Measurements from ENCODE around the gene DPYSL3. TPM values are rescaled to one million over a fixed set of nuclear protein-coding genes. Genes with fewer than 3 reads are reported as not detected.
A peak's percentile ranks its signal among the peaks of the same experiment; 100 is the strongest.

The DPYSL3 gene
- polyA plus RNA-seq, 1 donor (not counting 4 experiments of a cell fraction or from before 2014, with no cell fraction given) = 4.8 TPM

DNA sequence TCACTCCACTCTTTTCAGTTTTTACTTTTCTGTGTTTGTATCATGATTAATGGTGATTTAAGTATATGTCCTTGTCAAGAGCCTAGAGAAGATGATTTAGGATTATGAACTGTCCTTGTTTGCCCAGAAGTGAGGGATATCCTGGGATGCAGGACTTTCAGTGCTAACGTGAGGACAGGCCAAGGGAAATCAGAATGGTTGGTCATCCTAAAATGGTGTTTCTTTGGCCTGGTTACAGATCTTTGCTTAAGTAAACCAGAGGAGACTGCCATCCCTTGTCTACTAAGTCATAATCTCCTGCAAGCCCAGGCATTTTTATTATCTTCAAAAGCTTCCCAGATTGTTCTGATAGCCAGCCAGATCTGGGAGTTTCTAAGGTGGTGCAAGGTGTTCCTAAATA is 22.3 kb upstream of the DPYSL3 start:
- H2AFZ ChIP-seq (ENCODE audit: control insufficient read depth, low read length) = peak overlapping the region; percentile 41
- H3K27ac ChIP-seq (ENCODE audit: control insufficient read depth, insufficient read depth, low read length) = no peak overlapping the region
- dilution Hi-C loops (cut with MboI; ENCODE audit: extremely low pct_ligation_motif_present, low sequenced_read_pairs) = no loop called here

DNA sequence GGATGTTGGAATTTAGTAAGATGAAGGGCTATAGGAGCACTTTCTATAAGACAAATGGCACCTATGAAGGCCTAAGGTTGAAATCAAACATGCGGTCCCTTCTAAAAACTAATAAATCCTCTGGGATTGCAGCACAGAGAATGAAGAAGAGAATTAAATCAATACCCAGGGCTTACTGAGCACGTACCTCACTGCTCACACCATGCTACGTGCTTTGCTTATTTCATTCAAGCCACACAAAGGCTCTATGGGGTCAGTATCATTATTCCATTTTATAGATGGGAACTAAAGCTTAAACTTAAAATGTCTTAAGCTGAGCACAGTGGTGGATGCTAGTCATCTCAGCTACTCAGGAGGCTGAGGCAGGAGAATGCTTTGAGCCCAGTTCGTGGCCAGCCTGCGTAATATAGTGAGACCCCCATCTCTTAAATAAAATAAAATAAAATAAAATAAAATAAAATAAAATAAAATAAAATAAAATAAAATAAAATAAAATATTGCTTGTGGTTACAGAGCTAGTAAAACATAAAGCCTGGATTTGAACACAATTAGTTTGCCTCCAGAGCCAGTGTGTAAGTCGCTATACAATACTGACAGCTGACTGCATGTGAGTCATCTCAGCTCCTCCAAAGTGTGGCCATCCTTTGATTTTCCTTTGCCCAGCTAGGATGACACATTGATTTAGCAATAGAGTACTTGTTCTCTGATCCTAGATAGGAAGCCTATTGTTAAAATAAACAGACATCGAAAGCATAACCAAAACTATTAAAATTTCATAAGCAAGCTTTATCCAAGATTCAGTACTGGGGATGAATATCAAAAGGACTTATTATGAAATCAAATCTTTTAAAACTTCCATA is 20.9 kb upstream of the DPYSL3 start:
- Histone ChIP-seq H3K79me2 (ENCODE audit: control insufficient read depth, insufficient read depth, low read length) (no peaks in the 10 kb centered on the region), H2AFZ (ENCODE audit: control insufficient read depth, low read length) (no peak overlapping the region), H3K4me2 (ENCODE audit: control insufficient read depth, extremely low read depth, insufficient read depth, low read depth, low read length) (no peak overlapping the region), H3K9me3 (ENCODE audit: control insufficient read depth, low read depth, low read length) (no peaks in the 10 kb centered on the region), H3K4me3 (ENCODE audit: control insufficient read depth in 2 of 3, extremely low read depth in 1 of 3, insufficient read depth in 2 of 3, low read depth in 1 of 3, low read length in 3 of 3) (no peak overlapping the region), H3K9ac (ENCODE audit: control insufficient read depth, extremely low read depth, insufficient read depth, low read length) (no peak overlapping the region), H3K36me3 (ENCODE audit: control insufficient read depth in 2 of 2, extremely low read depth in 1 of 2, insufficient read depth in 2 of 2, low read length in 2 of 2) (no peaks in the 10 kb centered on the region), H3K27ac (ENCODE audit: control insufficient read depth, insufficient read depth, low read length) (peak overlapping the region; percentile 13), H4K20me1 (ENCODE audit: control insufficient read depth, extremely low read depth, insufficient read depth, low read length) (no peaks in the 10 kb centered on the region), H3K4me1 (ENCODE audit: control insufficient read depth, extremely low read depth, insufficient read depth, low read length) (peaks cover 15% of the 10 kb centered on the region), H3K9me1 (ENCODE audit: control insufficient read depth, extremely low read depth, insufficient read depth, low read length) (no peaks in the 10 kb centered on the region), H3K27me3 (ENCODE audit: control insufficient read depth, extremely low read depth, insufficient read depth, low read length) (no peaks in the 10 kb centered on the region)
- DNase-seq (ENCODE audit: low read depth, low spot score) = peak; percentile 48
- peak; percentile 89 for FAIRE-seq
- TF ChIP-seq CTCF (optimal IDR thresholded peaks at IDR 0.05 in 1 of 3, IDR thresholded peaks at IDR 0.05 in 1 of 3, conservative IDR thresholded peaks at IDR 0.05 in 1 of 3; ENCODE audit: extremely low read depth in 1 of 3, insufficient read depth in 2 of 3, low read length in 3 of 3) (no peak), EZH2 (IDR thresholded peaks at IDR 0.05; ENCODE audit: low read length) (no peak)
- dilution Hi-C loops (cut with MboI; ENCODE audit: extremely low pct_ligation_motif_present, low sequenced_read_pairs) = no loop called here

More for the DNA sequence above, 22.3 kb upstream of the DPYSL3 start:
- Histone ChIP-seq H3K27me3 (ENCODE audit: control insufficient read depth, extremely low read depth, insufficient read depth, low read length) (no peaks in the 10 kb centered on the region), H3K4me3 (ENCODE audit: control insufficient read depth in 2 of 3, extremely low read depth in 1 of 3, insufficient read depth in 2 of 3, low read depth in 1 of 3, low read length in 3 of 3) (no peak overlapping the region), H3K9ac (ENCODE audit: control insufficient read depth, extremely low read depth, insufficient read depth, low read length) (no peak overlapping the region), H3K4me2 (ENCODE audit: control insufficient read depth, extremely low read depth, insufficient read depth, low read depth, low read length) (no peak overlapping the region), H3K4me1 (ENCODE audit: control insufficient read depth, extremely low read depth, insufficient read depth, low read length) (peaks cover 19% of the 10 kb centered on the region), H3K36me3 (ENCODE audit: control insufficient read depth in 2 of 2, extremely low read depth in 1 of 2, insufficient read depth in 2 of 2, low read length in 2 of 2) (no peaks in the 10 kb centered on the region), H3K9me3 (ENCODE audit: control insufficient read depth, low read depth, low read length) (no peaks in the 10 kb centered on the region), H3K79me2 (ENCODE audit: control insufficient read depth, insufficient read depth, low read length) (no peaks in the 10 kb centered on the region), H3K9me1 (ENCODE audit: control insufficient read depth, extremely low read depth, insufficient read depth, low read length) (no peaks in the 10 kb centered on the region), H4K20me1 (ENCODE audit: control insufficient read depth, extremely low read depth, insufficient read depth, low read length) (no peaks in the 10 kb centered on the region)
- FAIRE-seq (no peak), DNase-seq (ENCODE audit: low read depth, low spot score) (no peak)
- TF ChIP-seq EZH2 (IDR thresholded peaks at IDR 0.05; ENCODE audit: low read length) = no peak
- no peak for TF ChIP-seq CTCF (optimal IDR thresholded peaks at IDR 0.05 in 1 of 3, IDR thresholded peaks at IDR 0.05 in 1 of 3, conservative IDR thresholded peaks at IDR 0.05 in 1 of 3; ENCODE audit: extremely low read depth in 1 of 3, insufficient read depth in 2 of 3, low read length in 3 of 3)
